GM18951 (cell line): ENCODE measurements around the gene TGM3.

ENCODE experiments used
- POLR2A ChIP-seq: IDR thresholded peaks from 4 replicates; pipeline ENCODE4 v1.6.1; 2011; ENCODE audit warnings: mild to moderate bottlenecking; ENCODE audit not compliant: insufficient read length, insufficient read depth; ENCODE audit errors: extremely low read depth
- in situ Hi-C: fragments of 300-500 bp; cut with MboI; formaldehyde crosslinking; loops from one replicate; pipeline ENCODE4 v1.12.0; 2022; ENCODE audit warnings: low sequenced_read_pairs, mixed read lengths, inconsistent platforms; ENCODE audit not compliant: unreplicated experiment

The TGM3 gene

DNA sequence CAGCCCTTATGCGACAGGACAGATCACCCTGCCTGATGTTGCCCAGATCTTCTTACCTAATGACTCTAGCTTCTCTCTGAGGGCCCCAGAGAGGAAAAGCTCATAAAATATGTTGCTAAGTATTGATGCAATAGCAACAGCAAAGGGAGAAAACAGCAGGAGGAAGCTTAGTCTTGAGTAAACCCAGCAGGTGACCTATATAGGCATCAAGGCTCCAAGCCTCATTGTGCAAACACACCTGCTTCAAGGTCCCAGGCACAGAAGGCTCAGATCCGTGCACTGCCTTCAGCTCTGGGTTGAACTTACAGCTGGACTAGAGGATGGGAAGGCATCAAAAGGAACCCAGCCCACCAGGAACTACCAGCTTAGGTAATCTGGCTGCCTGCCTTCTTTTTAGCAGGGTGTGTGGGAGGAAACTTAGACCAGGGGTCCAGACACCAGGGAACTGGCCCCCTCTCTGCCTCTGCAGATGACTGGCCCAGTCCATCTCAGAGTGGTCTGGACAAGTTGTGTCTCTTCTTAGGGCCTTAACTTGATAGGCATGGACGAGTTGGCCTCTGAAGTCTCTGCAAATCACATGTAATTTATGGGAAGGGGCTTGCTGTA, 34.4 kb downstream of the TGM3 start:
- no peak for TF ChIP-seq POLR2A
- in situ Hi-C loops = no loop called here

GRCh38 chr20:2331106-2331505, 35.3 kb downstream of the TGM3 start:
- no peak for TF ChIP-seq POLR2A
- in situ Hi-C loops = no loop called here

- TF ChIP-seq POLR2A = no peak
- in situ Hi-C loops = no loop called here
These were observed 36.2 kb downstream of the TGM3 start for GRCh38 chr20:2331901-2332565.

DNA sequence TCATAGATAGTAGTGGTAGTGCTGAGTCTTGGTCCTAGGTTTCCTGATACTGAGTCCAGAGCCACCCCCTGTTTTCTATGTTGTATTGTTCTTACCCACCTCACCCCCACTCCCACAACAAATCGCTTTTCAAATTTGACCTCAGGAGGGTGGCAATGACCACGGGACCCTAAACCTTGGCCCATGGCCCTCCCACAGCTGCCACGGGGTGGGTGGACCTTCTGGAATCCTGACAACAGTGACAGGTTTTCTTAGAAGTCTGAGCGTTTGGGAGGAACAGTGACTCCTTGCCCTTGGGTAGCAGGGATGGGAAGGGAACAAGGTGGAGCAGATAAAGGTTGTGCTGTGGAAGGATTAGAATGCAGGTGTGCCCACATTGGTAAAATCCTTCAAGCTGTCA, 36.9 kb downstream of the TGM3 start:
- in situ Hi-C loops = no loop called here
- TF ChIP-seq POLR2A = no peak

GRCh38 chr20:2333821-2334220, 38.0 kb downstream of the TGM3 start:
- no peak for TF ChIP-seq POLR2A
- in situ Hi-C loops = no loop called here

GRCh38 chr20:2335096-2335870, 39.5 kb downstream of the TGM3 start:
- TF ChIP-seq POLR2A = no peak
- in situ Hi-C loops = no loop called here

GRCh38 chr20:2336471-2336870, 40.7 kb downstream of the TGM3 start:
- TF ChIP-seq POLR2A = no peak
- in situ Hi-C loops = no loop called here

GRCh38 chr20:2337142-2337541, 41.3 kb downstream of the TGM3 start:
- in situ Hi-C loops = no loop called here
- no peak for TF ChIP-seq POLR2A

- in situ Hi-C loops = no loop called here
- TF ChIP-seq POLR2A = no peak
These were observed 42.7 kb downstream of the TGM3 start for GRCh38 chr20:2338411-2339066.

DNA sequence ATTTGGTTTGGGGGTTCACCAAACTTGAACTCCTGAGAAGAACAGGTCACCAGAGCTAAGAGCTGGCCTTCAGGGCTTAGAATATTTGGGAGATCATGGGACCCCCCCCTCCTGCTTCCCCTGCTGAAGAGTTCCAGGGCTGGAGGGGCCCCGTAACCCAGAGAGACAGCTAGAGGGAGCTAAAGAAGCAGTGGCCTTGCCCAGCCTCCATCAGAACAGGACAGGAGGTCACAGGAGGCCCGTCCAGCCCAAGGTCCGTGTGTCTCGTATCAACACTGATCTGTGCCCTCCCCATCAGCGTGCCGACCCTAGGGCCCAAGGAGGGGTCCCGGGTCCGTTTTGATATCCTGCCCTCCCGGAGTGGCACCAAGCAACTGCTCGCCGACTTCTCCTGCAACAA, 44.3 kb downstream of the TGM3 start:
- in situ Hi-C loops = no loop called here
- TF ChIP-seq POLR2A = no peak

DNA sequence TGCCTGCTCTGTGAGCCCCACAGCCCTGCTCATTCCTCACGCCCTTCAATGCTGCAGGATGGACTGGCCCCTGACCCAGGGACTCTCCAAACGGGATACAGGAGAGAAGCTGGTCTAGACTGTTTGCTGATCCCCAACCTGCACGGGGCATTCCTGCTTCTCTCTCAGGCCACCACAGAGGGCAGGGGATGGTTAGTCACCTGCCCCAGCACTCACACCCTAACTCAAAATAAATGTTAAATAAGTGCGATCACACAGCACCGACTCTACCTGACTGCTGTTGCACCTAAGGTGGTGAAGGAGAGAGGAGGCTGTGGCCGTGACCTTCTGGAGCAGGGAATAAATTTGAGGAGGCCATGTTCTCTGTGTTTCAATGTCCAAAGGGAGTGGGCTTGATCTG, 45.0 kb downstream of the TGM3 start:
- in situ Hi-C loops = no loop called here
- TF ChIP-seq POLR2A = no peak

- in situ Hi-C loops = no loop called here
- no peak for TF ChIP-seq POLR2A
These were observed 45.5 kb downstream of the TGM3 start for GRCh38 chr20:2341336-2341735.

GRCh38 chr20:2342243-2342642, 46.4 kb downstream of the TGM3 start:
- no peak for TF ChIP-seq POLR2A
- in situ Hi-C loops = no loop called here

GRCh38 chr20:2346188-2346587, 50.4 kb downstream of the TGM3 start:
- no peak for TF ChIP-seq POLR2A
- in situ Hi-C loops = no loop called here

- no peak for TF ChIP-seq POLR2A
- in situ Hi-C loops = no loop called here
These were observed 52.5 kb downstream of the TGM3 start for GRCh38 chr20:2348336-2348735.
